Activated CD4-positive, alpha-beta T cell treated with anti-CD3 and anti-CD28 coated beads, Interleukin-2, amount 50 U/mL, for 4 hours (primary cell): Measurements from ENCODE around the gene TBC1D2.
A peak's percentile ranks its signal among the peaks of the same experiment; 100 is the strongest.
"Not testable (repeated sequence)": the region's sequence is repeated elsewhere in the genome, so short reads cannot be mapped to it uniquely, and the experiment has no call there.

Source experiments
- DNase-seq, 2 experiments: peaks; one replicate each; pipeline ENCODE4 v3.0.0-alpha.2; 2020

The TBC1D2 gene

GRCh38 chr9:98255578-98256296, at the start of gene TBC1D2:
Gene TBC1D2 (minus strand): TSS chr9:98255649. CDS start chr9:98255541, 108 bp downstream.
- peak; percentile 97 for DNase-seq

- no peak for DNase-seq
These were observed 48.9 kb upstream of the TBC1D2 start for GRCh38 chr9:98304381-98304780.

GRCh38 chr9:98303633-98304125, 48.2 kb upstream of the TBC1D2 start:
- DNase-seq, result no peak

- DNase-seq, result no peak
These were observed 47.6 kb upstream of the TBC1D2 start for GRCh38 chr9:98302938-98303632.

GRCh38 chr9:98302150-98302549, 46.7 kb upstream of the TBC1D2 start:
- no peak for DNase-seq

- DNase-seq, result no peak
These were observed 45.2 kb upstream of the TBC1D2 start for GRCh38 chr9:98300611-98301010.

- DNase-seq, result no peak
These were observed 43.0 kb upstream of the TBC1D2 start for GRCh38 chr9:98298476-98298875.

GRCh38 chr9:98295824-98296223, 40.4 kb upstream of the TBC1D2 start:
- DNase-seq, result no peak

GRCh38 chr9:98291820-98292219, 36.4 kb upstream of the TBC1D2 start:
- DNase-seq, result no peak

GRCh38 chr9:98290411-98290810, 35.0 kb upstream of the TBC1D2 start:
- no peak for DNase-seq

GRCh38 chr9:98289614-98290201, 34.3 kb upstream of the TBC1D2 start:
- DNase-seq, result no peak

GRCh38 chr9:98288881-98289280, 33.4 kb upstream of the TBC1D2 start:
- DNase-seq, result no peak

GRCh38 chr9:98287384-98287783, 31.9 kb upstream of the TBC1D2 start:
- no peak for DNase-seq

GRCh38 chr9:98285446-98285845, 30.0 kb upstream of the TBC1D2 start:
- DNase-seq, result no peak

GRCh38 chr9:98284754-98285153, 29.3 kb upstream of the TBC1D2 start:
- DNase-seq, result no peak

GRCh38 chr9:98283143-98283542, 27.7 kb upstream of the TBC1D2 start:
- not testable (repeated sequence) for DNase-seq

GRCh38 chr9:98281281-98281680, 25.8 kb upstream of the TBC1D2 start:
- DNase-seq, result no peak

- no peak for DNase-seq
These were observed 25.1 kb upstream of the TBC1D2 start for GRCh38 chr9:98280574-98280973.

- no peak for DNase-seq
These were observed 24.7 kb upstream of the TBC1D2 start for GRCh38 chr9:98280162-98280561.

GRCh38 chr9:98276907-98277469, 21.5 kb upstream of the TBC1D2 start:
- DNase-seq, result no peak

- no peak for DNase-seq
These were observed 19.7 kb upstream of the TBC1D2 start for GRCh38 chr9:98275159-98275558.

- no peak for DNase-seq
These were observed 16.6 kb upstream of the TBC1D2 start for GRCh38 chr9:98272083-98272482.

- no peak for DNase-seq
These were observed 16.0 kb upstream of the TBC1D2 start for GRCh38 chr9:98271479-98271878.

GRCh38 chr9:98270284-98270683, 14.8 kb upstream of the TBC1D2 start:
- not testable (repeated sequence) for DNase-seq
